Measurements from ENCODE around the gene DESI1. TPM values are rescaled to one million over a fixed set of nuclear protein-coding genes. Genes with fewer than 3 reads are reported as not detected.
"Not testable (repeated sequence)": the region's sequence is repeated elsewhere in the genome, so short reads cannot be mapped to it uniquely, and the experiment has no call there.

Gene DESI1
- polyA plus RNA-seq, 12 donors = 18.9 to 39.1 (median 22.4) TPM; not detected in 1

DNA sequence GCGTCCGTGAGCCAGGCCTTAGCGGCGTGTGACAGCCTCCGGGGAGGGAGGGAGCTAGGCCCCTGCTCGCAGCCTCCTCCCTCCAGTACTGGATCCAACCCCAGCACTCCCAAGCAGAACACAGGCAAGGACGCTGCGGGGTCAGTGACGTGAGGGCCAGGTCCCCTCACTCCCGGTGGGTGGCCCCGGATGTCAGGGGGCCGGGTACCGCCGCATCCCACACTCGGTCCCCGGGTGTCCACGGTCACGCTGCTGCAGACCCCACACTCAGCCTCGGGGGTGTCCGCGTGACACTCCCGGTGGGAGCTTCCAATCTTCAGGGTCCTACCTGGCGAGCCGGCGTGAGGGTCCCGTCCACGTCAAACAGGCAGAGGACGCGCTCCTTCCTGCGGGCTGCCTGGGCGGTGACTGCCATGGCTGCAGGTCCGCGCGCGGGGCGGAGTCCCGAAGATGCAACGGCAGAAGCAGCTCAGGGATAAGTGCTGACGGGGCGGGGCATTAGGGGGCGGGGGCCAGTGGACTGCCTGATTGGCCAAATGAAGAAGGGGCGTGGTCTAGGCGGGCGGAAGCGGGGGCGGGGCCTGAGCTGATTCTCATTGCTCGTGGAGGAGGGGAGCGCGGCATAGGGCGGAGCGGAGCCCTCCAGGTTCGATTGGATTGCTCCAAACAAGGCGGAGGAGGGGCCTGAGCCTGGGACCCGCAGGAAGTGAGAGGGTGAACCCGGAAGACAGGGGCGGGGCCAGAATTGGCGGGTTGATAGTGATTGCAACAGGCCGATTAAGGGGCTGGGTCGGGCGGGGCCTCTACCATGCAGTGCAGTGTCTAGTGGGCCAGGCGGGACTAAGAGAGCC is 31.2 kb downstream of the DESI1 start, which contains the start of gene PMM1:
PMM1 (minus strand) TSS at position 450 of the 851 bp plus-strand sequence; CDS start at position 415, 35 bp downstream.
- peak; percentile 100 for DNase-seq

DNA sequence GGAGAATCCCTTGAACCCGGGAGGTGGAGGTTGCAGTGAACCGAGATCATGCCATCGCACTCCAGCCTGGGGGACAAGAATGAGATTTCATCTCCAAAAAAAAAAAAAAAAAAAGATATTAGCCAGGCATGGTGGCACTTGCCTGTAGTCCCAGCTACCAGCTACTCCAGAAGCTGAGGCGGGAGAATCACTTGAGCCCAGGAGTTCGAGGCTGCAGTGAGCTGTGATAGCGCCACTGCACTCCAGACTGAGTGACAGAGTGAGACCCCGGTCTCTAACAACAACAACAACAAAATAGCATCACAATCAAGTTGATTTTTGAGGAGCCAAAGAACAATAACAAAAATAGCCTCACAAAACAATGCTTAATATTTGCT is 33.5 kb downstream of the DESI1 start:
- DNase-seq = no peak

DNA sequence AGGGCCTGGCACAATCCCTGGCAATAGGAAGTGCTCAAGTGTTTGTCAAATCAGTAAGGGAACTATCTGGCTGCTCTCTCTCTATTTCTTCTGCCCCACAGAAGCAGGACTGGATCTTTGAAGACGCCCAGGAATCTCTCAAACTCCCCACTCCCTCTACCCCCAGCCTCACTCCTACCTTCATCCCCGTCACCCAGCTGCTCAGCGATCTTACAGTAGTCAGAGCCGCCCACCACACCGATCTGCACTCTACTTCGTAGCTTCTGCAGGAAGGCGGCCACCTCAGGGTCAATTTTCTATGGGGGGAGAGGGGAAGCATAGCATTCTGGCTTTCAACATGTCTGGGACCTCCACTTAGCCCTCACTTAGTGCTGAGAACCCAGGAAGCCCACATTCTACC is 34.9 kb downstream of the DESI1 start:
- no peak for DNase-seq

DNA sequence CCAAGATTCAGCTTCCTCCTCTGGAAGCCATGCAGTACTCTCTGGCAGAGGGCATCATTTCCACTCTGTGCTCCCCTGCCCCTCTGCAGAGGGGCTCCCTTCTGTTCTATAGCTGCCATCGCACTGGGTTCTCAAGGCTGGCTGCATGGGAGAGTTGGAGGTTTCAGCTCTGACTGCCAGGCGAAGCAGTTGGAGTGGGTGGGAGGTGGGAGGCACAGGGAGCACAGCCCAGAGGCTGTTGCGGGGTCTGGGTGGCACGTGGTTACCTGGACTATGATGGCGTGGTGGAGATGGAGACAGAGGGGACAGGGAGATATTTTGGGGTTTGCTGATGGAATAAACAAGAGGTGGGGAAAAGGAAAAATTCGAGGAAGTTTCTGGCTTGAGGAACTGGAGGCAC is 36.0 kb downstream of the DESI1 start:
- no peak for DNase-seq

DNA sequence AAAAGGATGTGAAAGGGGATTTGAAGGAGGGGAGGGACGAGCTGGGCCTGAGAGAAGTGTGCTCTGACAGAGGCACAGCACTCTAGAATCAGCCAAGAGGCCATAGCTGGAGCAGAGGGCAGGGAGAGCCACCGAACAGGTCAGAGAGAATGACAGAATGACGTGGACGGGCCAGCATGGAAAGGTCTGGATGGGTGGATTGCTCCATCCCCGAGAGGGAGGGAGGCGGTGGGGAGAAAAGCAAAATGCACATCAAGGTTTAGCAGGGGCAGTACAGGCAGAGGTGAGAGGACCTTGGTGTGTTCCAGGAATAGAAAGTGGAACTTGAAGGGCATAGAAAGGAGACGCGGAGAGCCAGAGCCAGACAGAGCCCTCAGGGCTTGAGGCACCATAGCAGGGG is 38.1 kb downstream of the DESI1 start:
- DNase-seq = no peak

DNA sequence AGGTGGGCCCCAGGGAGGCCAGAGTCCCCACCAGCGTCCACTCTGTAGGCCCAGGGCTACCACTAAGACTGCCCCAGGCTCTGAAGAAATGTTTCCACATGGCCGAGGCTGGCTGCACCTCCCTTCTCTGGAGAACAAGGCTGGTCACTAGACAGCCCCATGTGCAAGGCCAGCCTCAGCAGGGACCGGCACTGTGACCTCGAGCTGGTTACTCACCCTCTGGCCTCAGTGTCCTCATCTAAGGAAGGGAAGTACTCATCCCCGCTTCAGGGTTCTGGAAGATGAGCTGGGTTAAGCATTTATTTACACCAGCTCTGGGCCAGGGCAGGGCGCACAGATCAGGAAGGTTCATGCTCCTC is 40.9 kb downstream of the DESI1 start:
- no peak for DNase-seq

DNA sequence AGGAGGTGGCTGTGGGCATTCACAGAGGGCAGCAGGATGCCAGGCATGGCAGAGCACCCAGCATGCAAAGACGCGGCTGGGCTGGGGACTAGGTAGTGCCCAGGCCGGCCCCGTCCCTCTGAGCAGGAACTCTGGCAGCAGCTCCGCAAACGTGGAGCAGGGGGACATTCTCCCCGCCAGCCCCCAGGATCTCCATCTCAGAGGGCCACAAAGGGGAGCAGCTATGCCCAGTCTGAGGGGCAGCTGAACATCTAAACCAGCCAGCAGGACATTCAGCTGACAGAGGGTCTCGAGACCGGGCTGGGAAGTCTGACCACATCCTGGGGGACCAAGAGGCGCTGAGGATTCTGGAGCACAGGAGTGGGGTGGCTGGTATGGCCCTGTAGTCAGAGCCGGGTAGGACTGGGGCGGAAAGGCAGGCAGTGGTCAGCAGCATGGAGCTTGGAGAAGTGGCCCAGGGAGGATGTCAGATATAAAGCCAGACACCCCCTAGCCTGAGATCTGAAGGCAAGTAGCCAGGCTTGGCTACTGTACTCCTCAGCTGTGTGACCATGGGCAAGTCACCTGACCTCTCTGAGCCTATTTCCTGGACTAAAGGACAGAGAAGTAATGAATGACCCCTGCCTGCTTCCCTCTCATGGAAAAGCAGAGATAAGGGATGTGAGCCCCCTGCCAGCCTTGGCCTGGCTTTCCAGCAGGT is 41.4 kb downstream of the DESI1 start:
- no peak for DNase-seq

DNA sequence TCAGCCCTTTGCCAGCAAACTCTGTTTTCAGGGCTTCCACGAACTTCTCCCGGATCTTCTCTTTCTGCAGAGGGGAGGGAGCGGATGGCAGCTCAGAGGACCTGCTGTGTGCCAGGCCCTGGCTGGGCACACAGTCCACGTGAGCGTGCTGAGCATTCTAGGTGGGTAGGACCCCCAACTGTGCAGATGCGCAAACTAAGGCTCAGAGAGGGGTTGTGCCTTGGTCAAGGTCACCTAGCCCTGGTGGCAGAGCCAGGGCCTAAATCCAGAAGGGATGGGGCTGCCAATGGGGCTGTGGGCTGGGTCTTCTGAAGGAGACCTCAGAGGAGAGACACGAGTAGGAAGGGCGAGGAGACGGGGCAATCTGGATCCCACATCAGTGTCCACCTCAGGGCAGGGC is 42.0 kb downstream of the DESI1 start:
- no peak for DNase-seq

DNA sequence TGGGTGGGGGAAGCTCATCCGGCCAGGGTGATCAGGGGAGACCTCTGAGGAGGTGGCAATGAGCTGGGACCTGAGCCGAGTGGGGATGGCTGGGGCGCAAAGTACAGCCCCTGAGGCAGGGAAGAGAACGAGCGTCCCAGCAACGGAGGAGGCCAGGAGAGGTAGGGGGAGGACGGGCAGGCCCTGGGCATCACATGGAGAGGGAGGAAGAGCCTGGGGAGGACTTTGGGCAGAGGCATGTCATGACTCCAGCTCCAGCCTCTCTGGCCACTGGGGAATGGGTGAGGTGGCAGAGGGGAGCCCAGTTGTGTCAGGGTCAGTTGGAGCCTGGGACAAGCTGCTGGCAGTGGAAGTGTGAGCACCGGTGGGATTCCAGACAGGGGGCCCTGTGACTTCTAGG is 42.7 kb downstream of the DESI1 start:
- no peak for DNase-seq

DNA sequence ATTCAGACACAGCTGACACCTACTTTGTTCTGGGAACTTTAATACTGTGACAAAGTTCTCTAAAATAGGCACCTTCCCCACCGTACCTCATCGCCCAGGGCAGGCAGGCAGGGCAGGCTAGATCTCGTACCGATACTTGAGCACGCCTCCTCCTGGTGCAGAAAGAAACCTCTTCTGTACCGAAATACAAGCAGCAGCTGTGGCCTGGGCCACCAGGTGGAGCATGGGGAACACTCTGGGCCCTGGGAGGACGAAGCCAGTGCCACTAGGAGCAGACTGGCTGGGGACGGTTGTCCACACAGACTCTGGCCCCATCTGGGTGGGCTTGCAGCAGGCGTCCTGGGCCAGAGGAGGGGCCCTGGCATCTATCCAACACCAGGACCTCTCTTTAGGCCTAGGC is 44.0 kb downstream of the DESI1 start:
- no peak for DNase-seq

DNA sequence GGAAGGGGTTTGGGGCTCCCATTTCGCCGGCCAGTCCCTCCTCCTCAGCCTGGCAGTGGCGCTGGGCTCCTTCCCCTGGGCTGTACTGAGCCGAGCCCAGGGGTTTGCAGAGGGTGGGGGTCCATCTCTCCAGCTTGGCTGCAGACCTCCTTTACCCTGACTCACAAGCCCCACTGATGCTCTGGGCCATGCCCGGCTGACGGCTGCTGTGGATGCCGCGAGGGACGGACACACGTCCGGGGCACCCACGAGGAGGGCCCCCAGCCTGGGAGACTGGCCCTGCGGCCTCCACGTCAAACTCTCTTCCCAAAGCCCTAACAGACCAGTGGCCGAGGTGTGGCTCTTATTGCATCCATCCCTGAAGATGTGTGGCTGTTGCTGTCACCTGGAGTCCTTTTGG is 45.3 kb downstream of the DESI1 start:
- no peak for DNase-seq

DNA sequence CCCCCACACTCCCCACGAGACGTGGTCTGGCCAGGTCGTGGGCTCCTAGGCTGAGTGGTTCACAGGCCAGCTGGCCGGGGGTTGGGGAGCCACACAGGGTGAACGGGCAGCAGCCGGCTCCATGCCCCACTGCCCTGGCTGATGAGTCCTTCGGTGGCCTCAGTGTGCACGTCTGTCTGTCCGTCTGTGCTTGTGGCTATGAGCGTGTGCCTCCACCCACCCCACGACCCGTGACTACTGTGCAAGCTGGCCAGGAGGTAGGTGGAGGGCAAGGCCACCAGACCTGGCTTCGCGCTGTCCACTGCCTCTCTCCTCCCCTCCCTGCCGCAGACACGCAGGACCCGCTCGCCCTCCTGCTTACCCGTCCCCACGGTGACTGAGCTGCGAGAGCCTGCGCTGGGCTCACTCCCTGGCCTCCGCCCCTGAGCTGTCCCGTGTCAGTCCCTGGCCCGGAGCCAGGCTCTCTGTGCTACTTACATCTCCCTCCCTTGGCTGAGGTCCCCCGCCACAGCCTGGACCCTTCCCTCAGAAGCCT is 45.9 kb downstream of the DESI1 start:
- DNase-seq = peak; percentile 64

DNA sequence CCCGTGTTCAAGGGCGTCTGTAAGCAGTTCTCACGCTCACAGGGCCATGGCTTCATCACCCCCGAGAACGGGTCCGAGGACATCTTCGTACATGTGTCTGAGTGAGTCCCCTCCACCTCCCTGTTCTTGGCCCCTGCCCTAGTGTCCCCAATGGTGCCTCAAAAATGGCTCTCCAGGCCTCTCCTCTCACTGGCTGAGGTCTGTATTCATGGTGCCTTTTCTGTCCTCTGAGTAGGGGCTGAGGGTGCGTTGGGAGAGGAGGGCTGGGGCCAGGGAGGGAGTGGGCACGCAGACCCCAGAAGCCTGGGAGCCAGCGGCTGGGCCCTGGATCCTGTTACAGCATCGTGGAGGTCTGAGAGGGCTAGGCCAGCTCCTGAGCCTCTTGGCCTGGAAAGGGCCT is 47.2 kb downstream of the DESI1 start:
- no peak for DNase-seq

DNA sequence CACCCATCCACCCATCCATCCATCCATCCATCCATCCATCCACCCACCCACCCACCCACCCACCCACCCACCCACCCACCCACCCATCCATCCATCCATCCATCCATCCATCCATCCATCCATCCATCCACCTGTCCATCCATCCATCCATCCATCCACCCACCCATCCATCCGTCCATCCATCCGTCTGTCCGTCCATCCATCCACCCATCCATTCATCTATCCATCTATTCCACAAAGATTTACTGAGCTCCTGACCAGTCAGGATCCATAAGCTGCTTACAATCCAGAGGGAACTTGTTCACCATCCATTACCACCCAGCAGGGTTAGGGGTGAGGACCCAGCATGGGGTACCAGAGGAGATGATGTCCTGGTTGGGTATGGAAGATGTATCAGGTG is 48.5 kb downstream of the DESI1 start:
- DNase-seq = not testable (repeated sequence)

DNA sequence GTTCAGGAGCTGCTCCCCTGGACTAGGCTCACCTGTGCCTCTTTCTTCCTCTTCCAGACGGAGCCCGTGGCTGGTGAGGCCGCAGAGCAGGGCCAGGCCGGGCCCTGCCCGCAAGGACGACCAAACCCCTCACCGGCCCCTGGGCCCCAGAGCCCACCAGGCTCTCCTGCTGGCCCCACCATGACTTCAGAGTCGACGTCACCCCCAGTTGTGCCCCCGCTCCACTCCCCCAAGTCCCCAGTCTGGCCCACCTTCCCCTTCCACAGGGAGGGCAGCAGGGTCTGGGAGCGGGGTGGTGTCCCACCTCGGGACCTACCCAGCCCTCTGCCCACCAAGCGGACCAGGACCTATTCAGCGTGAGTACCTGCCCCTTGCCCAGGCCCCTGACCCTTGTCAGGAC is 49.1 kb downstream of the DESI1 start:
- no peak for DNase-seq

DNA sequence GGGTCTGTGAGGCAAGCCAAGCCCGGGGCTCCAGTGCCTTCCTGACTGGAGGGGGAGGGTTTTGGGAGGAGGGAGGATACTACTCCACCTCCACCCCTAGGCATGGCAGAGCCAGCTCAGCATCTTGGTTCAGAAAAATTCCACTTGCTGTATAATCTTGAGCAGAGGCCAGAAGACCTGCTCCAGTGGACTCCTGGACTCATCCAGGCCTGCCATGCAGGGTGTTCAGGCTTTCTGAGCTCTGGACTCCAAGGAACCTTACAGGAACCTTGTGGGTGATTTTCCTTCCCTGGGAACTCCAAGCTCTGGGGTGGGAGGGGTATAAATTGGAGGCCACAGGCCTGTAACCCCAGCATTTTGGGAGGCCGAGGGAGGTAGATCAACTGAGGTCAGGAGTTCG is 50.6 kb downstream of the DESI1 start:
- DNase-seq = no peak

DNA sequence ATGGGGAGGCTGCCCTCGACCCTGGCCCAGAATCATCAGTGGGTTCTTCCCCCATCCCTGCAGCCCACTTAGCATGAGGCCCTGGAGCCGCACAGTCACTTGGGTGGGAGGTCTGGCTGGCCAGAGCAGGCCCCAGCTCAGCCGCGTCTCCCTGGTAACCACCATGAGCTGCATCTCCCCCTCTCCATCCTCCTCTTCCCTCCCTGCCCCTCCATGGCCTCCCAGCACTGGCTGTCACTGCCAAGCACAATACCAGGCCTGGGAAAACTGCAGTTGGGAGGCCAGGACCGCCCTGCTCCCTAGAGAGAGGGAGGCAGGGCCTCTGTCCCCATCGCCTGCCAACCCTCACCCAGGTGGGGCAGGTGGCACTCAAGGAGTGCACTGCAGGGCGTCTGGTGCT is 52.0 kb downstream of the DESI1 start:
- no peak for DNase-seq

DNA sequence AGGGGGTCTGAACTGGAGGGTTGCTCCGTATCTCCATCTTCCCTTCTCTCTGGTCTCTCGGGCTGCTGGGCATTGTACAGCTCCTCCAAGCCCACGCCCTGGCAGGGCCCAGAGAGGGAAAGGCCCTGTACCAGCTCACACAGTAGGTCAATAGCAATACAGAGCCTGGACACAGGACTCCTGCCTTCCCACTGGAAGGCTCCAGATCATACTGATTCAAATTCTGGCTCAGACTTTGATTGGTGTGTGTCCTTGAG is 53.4 kb downstream of the DESI1 start:
- no peak for DNase-seq

DNA sequence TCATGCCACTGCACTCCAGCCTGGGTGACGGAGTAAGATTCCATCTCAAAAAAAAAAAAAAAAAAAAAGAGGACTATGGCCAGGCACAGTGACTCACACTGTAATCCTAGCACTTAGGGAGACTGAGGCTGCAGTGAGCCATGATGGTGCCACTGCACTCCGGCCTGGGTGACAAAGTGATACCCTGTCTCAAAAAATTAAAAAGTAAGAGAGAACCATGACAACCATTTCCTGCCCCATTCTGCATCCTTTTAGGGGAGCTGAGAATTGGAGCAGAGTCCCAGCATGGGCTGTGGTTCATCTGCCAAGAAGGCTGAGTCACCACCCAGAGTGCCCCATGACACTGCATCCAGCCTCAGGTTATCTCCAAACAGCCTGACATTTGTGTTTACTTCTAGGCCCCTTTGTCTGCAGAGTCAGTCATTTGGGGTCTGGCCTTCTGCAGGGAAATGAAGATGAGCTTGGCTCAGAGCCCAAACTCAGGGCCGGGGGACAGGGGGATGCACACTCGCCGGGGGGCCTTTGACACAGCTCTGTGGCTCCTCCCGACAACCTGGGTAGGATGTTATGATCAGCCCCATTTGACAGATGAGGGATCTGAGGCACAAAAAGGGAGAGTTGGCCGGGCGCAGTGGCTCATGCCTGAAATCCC is 55.3 kb downstream of the DESI1 start:
- DNase-seq = no peak

DNA sequence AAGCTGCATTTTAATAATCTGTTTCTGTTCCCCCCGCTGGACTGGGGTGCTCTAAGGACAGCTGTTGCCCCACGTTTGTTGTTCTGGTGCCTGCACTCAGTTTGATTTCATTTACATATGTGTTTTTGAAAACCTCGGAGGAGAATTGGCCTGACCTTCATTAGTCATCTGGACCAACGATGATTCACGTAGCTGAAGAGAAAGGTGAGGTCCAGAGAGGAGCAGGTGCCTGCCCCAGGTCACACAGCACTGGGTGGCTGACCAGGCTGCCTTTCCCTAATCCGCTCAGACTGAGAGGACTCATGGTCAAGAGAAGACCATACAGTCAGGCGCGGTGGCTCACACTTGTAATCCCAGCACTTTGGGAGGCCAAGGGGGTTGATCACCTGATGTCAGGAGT is 56.3 kb downstream of the DESI1 start:
- no peak for DNase-seq

DNA sequence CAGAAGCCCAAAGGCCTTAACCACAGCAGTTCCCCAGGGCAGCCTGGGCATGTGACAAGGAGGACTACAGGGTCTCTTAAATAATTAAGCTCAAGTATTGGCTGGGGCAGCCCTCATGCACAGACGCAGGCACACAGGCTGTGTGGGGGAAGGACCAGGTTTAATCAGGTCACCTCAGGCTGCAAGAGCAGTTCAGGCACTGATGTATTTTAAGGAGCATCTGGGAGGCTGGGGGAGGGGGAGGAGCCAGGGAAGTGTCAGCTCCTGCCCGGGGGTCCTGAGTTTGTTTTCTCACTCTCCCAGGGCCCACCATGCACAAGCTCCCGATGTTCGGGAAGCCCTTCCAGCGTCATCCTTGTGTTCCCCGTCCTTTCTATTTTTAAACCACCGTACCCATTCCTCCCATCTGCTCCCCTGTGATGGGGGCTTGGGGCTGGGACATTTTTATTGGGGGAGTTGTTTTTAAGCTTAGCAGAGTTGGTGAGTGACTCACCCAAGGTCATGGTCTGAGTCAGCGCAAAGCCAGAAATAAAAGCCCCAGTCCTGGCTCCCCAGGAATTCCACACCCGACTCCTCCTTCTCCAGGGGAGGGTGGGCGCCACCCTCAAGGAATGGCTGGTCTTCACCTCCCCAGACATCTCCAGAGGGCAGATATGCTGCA is 57.7 kb downstream of the DESI1 start:
- DNase-seq = no peak

DNA sequence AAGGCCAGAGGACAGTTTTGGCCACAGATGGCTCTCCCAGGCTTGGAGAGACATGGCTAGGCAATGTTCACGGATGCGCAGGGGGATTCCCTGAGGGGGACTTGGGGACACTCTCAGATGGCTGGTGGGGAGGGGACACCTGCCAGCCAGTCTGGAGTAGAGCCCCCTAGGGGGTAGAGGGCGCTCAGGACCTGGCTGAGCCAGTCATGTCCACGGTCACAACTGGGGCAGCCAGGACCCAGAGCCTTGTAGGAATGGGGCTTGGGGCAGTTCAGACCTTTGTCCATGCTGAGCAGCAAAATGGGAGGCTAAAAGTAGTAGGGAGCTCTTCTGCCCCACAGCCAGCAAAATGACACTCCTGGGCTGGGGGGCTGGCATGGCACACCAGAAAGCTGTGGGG is 58.4 kb downstream of the DESI1 start:
- DNase-seq = no peak

DNA sequence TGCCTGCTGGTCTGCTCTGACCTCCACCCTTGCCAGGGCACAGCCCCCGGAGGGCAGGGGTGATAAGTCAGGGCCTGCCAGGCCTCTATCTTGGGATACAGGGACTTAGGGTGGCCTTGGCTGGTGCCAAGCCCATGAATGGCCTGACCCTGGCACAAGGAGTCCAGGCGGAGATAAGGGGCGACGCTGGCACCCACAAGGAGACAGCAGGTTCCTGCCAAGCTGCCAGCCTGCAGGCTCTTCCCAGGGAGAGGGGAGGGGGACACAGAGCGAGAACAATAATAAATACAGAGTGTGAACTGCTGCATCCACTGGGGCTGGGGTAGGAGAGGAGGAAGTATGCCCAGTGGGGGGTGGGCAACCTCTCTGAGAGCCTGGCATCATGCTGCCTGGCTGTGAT is 59.1 kb downstream of the DESI1 start:
- DNase-seq = no peak

Measured in muscle of arm (tissue), 12 donors.